ENCODE data around the gene ZNF148.

- TF ChIP-seq CTCF (IDR thresholded peaks at IDR 0.05) (no peak), POLR2A (IDR thresholded peaks at IDR 0.05; ENCODE audit: low read length) (no peak), SMC3 (IDR thresholded peaks at IDR 0.05) (no peak)
Observed at GRCh38 chr3:125382298-125382697, 7.2 kb upstream of the ZNF148 start.
